ENCODE measurements around the gene CHST12. TPM values are rescaled to one million over a fixed set of nuclear protein-coding genes. Genes with fewer than 3 reads are reported as not detected.

The CHST12 gene
- total and polyA plus RNA-seq, 2 of the 4 experiments (the other 2 are of a cell fraction), result 3.8 to 27.0 TPM

DNA sequence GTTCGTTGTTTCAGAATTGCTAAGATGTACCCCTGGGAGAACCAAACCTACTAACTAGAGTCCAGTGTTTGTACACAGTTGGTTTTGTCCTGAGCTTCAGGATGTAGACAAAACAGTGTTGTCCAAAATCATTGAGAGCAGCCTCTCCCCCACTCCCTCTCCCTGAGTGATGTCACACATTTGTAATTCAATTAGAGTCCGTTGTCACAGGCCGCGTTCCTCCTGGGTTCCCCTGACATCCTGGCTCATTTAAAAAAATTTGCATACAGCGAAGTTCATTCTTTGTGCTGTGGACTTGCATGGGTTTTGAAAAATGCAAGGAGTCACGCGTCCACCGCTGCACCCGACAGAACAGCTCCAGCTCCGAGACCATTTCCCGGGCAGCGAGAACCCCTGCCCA lies 62.5 kb downstream of the CHST12 start:
- in situ Hi-C loops (cut with MboI; ENCODE audit: low sequenced_read_pairs), result no loop called here
- H2AFZ ChIP-seq (replicated peaks; ENCODE audit: low read length, poor library complexity), result no peak overlapping the region
- WGBS, 2 experiments (ENCODE audit: extremely low coverage in 2 of 2, insufficient read length in 1 of 2), result 67% methylated on average over 6 of the region's 12 CpGs; no CpG with 5 or more reads in 1 of the 2 experiments

More for the DNA sequence above, 62.5 kb downstream of the CHST12 start:
- no peak overlapping the region for H3K9ac ChIP-seq (ENCODE audit: low read depth, low read length)
- H3K79me1 ChIP-seq (ENCODE audit: low read depth in 1 of 2, low read length in 2 of 2), result no peaks in the 10 kb centered on the region
- H3K27ac ChIP-seq (ENCODE audit: insufficient read depth, low read length), result no peak overlapping the region
- H2BK120ac ChIP-seq (ENCODE audit: low read depth, low read length), result no peak overlapping the region
- H3K9me3 ChIP-seq (ENCODE audit: control insufficient read depth, insufficient read depth, low read length), result peaks cover 3% of the 10 kb centered on the region
- H3K9me1 ChIP-seq (ENCODE audit: insufficient read depth, low read length), result no peaks in the 10 kb centered on the region
- H3K27me3 ChIP-seq (ENCODE audit: control insufficient read depth, insufficient read depth, low read length), result peaks cover 3% of the 10 kb centered on the region; the same call in 1 of the 2 replicates
- no peak overlapping the region for H2AK9ac ChIP-seq (replicated peaks; ENCODE audit: low read depth, low read length, poor library complexity)
- H3K4me3 ChIP-seq (ENCODE audit: insufficient read depth, low read depth, low read length), result no peak overlapping the region
- H4K20me1 ChIP-seq (ENCODE audit: insufficient read depth, low read length), result no peaks in the 10 kb centered on the region
- H4K8ac ChIP-seq (ENCODE audit: low read depth in 2 of 2, low read length in 2 of 2), result no peak overlapping the region
- ATAC-seq (ENCODE audit: low read depth) (no peak), DNase-seq (no peak)
- no peak overlapping the region for H4K91ac ChIP-seq (ENCODE audit: insufficient read depth, low read depth, low read length)
- no peak overlapping the region for H3K23ac ChIP-seq (ENCODE audit: low read depth, low read length)
- H2BK5ac ChIP-seq (ENCODE audit: low read depth, low read length, poor library complexity, severe bottlenecking), result no peak overlapping the region
- H3K4me2 ChIP-seq (ENCODE audit: low read depth, low read length), result no peak overlapping the region
- H3K18ac ChIP-seq (ENCODE audit: low read depth, low read length), result no peak overlapping the region
- ChIA-PET CTCF (no interaction called here), POLR2A (ENCODE audit: unreplicated experiment) (no interaction called here)
- H2AK5ac ChIP-seq (ENCODE audit: low read depth, low read length), result no peak overlapping the region
- H3K36me3 ChIP-seq (ENCODE audit: control insufficient read depth, insufficient read depth, low read length), result no peaks in the 10 kb centered on the region
- H4K5ac ChIP-seq (ENCODE audit: low read depth, low read length), result no peak overlapping the region
- no peaks in the 10 kb centered on the region for H3K4me1 ChIP-seq (ENCODE audit: control insufficient read depth, insufficient read depth, low read length)
- H3K4ac ChIP-seq (ENCODE audit: low read depth, low read length), result no peak overlapping the region
- H2BK15ac ChIP-seq (ENCODE audit: low read depth, low read length), result no peak overlapping the region
- no peak overlapping the region for H3K56ac ChIP-seq (ENCODE audit: extremely low read depth, insufficient read depth, low read length)
- H3K14ac ChIP-seq (replicated peaks; ENCODE audit: low read depth, low read length), result no peak overlapping the region
- dilution Hi-C loops (cut with HindIII; ENCODE audit: low sequenced_read_pairs, unreplicated experiment), result no loop called here
- BruUV-seq (replicated peaks), result no TSS peak
- intact Hi-C loops (cut with micrococcal nuclease), result loop anchor here (5.0 kb wide), 1 partner anchor 219 kb away; no protein-coding TSS in a partner anchor
- no peak overlapping the region for H2BK20ac ChIP-seq (ENCODE audit: low read depth, low read length)
- no peak for TF ChIP-seq CEBPB (IDR thresholded peaks at IDR 0.05; ENCODE audit: low read depth, low read length)
- TF ChIP-seq MXI1 (IDR thresholded peaks at IDR 0.05; ENCODE audit: borderline replicate concordance, low read depth, low read length), result no peak
- TF ChIP-seq SMC3 (IDR thresholded peaks at IDR 0.05; ENCODE audit: low read depth, low read length), result no peak
- no peak for TF ChIP-seq POLR2A (IDR thresholded peaks at IDR 0.05; ENCODE audit: low read depth, low read length)
- TF ChIP-seq FOS (IDR thresholded peaks at IDR 0.05; ENCODE audit: low read depth, low read length), result no peak
- no peak for TF ChIP-seq NFE2L2 (IDR thresholded peaks at IDR 0.05; ENCODE audit: low read depth, low read length)
- TF ChIP-seq RAD21 (IDR thresholded peaks at IDR 0.05; ENCODE audit: low read length), result no peak
- no peak for TF ChIP-seq USF2 (IDR thresholded peaks at IDR 0.05; ENCODE audit: low read depth, low read length)
- TF ChIP-seq MAZ (IDR thresholded peaks at IDR 0.05; ENCODE audit: borderline replicate concordance, low read depth, low read length), result no peak
- no peak for TF ChIP-seq MAFK (IDR thresholded peaks at IDR 0.05; ENCODE audit: low read depth, low read length)
- TF ChIP-seq BHLHE40 (IDR thresholded peaks at IDR 0.05; ENCODE audit: low read depth, low read length), result no peak
- TF ChIP-seq, protein P1, sequence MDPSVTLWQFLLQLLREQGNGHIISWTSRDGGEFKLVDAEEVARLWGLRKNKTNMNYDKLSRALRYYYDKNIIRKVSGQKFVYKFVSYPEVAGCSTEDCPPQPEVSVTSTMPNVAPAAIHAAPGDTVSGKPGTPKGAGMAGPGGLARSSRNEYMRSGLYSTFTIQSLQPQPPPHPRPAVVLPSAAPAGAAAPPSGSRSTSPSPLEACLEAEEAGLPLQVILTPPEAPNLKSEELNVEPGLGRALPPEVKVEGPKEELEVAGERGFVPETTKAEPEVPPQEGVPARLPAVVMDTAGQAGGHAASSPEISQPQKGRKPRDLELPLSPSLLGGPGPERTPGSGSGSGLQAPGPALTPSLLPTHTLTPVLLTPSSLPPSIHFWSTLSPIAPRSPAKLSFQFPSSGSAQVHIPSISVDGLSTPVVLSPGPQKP (IDR thresholded peaks at IDR 0.05; ENCODE audit: borderline replicate concordance, low read depth, low read length), result no peak
- TF ChIP-seq CHD1 (IDR thresholded peaks at IDR 0.05; ENCODE audit: low read depth, low read length), result no peak
- TF ChIP-seq, protein P2, sequence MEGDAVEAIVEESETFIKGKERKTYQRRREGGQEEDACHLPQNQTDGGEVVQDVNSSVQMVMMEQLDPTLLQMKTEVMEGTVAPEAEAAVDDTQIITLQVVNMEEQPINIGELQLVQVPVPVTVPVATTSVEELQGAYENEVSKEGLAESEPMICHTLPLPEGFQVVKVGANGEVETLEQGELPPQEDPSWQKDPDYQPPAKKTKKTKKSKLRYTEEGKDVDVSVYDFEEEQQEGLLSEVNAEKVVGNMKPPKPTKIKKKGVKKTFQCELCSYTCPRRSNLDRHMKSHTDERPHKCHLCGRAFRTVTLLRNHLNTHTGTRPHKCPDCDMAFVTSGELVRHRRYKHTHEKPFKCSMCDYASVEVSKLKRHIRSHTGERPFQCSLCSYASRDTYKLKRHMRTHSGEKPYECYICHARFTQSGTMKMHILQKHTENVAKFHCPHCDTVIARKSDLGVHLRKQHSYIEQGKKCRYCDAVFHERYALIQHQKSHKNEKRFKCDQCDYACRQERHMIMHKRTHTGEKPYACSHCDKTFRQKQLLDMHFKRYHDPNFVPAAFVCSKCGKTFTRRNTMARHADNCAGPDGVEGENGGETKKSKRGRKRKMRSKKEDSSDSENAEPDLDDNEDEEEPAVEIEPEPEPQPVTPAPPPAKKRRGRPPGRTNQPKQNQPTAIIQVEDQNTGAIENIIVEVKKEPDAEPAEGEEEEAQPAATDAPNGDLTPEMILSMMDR (conservative IDR thresholded peaks at IDR 0.05; ENCODE audit: low read depth, low read length), result no peak
- TF ChIP-seq RFX5 (IDR thresholded peaks at IDR 0.05; ENCODE audit: low read depth, low read length), result no peak
- TF ChIP-seq RCOR1 (IDR thresholded peaks at IDR 0.05; ENCODE audit: insufficient replicate concordance, low read length), result no peak

Data from IMR-90 (cell line).